ENCODE measurements around the gene JPH3.
"Not testable (repeated sequence)": the region's sequence is repeated elsewhere in the genome, so short reads cannot be mapped to it uniquely, and the experiment has no call there.

JPH3 gene

DNA sequence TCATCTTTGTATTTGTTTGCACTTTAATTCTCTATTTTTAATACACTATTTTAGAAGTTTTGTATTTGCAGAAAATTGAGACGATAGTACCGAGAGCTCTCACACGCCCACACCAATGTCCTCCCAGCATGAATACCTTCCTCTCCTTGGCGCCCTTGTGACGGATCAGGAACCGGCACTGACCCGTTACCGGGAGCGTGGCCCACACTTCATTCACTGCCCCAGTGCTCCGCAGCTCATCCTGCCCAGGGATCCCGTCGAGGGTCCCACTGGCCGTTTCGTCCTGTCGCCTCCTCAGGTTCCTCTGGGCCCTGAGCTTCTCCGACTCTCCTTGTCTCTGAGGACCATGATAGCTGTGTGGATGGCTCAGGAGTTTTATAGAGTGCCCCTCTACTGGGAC is 112.9 kb downstream of the JPH3 start:
- DNase-seq (ENCODE audit: low read depth in 2 of 2) = no peak

- no peak for DNase-seq (ENCODE audit: low read depth in 2 of 2)
Observed at GRCh38 chr16:87715658-87716057, 113.3 kb downstream of the JPH3 start.

- not testable (repeated sequence) for DNase-seq (ENCODE audit: low read depth in 2 of 2)
Observed at GRCh38 chr16:87718831-87719230, 116.5 kb downstream of the JPH3 start.

DNA sequence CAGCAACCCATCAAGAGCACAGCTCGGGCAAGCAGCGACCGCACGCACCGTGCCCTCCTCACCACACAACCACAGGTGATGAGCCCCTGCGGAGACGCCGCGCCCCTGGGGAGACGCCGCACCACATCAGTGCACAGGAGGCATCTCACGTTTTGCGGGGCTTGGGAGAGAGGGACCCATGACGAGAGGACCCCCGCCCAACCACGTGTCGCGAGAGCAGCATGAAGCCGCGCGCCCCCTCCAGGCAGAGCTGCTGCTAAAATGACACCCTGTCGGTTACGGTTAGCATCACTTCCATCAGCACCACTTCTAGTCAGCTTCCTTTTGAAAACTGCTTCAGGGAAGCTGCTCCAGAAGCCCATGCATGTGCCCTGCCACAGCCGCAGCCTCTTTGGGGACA is 118.1 kb downstream of the JPH3 start:
- DNase-seq (ENCODE audit: low read depth in 2 of 2) = no peak

- DNase-seq (ENCODE audit: low read depth in 2 of 2) = no peak
Observed at GRCh38 chr16:87721622-87722585, 119.6 kb downstream of the JPH3 start.

- DNase-seq (ENCODE audit: low read depth in 2 of 2) = no peak
Observed at GRCh38 chr16:87722590-87723225, 120.4 kb downstream of the JPH3 start.

DNA sequence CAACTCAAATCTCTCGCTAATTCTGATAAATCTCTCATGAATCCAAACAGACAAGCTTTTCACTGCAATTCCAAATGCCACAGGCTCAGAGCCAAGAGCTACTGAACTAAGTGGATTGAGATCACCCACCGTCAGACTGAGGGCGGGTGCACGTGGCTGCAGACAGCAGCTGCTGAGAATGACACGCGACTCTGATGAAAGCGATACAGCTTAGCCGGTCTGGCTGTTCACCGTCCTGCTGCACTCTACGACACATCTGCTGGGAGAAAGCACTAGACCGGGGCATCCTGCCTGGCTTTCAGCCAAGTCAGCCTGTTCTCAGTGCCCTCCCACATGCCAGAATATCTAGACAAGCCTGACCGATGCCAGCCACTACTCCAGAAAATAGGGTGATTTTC is 120.9 kb downstream of the JPH3 start:
- DNase-seq (ENCODE audit: low read depth in 2 of 2) = no peak

DNA sequence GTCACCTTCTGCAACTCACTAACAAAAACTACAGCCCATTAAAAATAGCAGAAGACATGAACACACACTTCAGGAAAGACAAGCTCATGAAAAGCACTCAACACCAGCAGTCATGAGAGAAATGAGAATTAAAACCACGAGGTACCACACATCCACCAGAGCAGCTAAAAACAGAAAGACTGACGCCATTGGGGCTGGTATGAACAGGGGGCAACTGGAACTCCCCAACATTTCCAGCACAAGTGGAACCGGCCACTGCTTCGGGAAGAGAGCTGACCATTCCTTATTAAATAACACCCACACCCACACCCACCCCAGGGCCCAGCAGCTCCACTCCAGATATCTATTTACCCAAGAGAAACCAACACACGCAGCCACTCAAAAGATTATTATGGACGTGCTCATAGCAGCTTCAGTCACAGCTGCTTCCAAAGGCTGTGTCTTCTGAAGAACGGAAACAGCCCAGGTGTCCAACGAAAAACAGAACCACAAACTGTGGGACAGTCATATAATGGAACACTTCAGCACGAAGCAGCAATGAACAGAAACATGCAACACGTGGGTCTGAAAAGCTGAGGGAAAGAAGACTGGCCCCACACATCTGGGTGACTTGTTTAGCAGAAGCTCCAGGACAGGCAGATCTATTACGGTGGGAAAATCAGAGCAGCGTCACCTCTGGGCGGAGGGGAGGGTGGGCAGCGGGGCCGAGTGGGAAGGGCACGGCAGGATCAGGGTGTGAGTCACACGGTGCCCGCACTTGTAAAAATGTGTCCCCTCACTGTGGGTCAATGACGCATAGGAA is 122.4 kb downstream of the JPH3 start:
- DNase-seq (ENCODE audit: low read depth in 2 of 2) = peak; percentile 24 to 31

- DNase-seq (ENCODE audit: low read depth in 2 of 2) = no peak
Observed at GRCh38 chr16:87725596-87726235, 123.4 kb downstream of the JPH3 start.

GRCh38 chr16:87726577-87726976 is 124.3 kb downstream of the JPH3 start:
- DNase-seq (ENCODE audit: low read depth in 2 of 2) = not testable (repeated sequence)

GRCh38 chr16:87727346-87727745 is 125.0 kb downstream of the JPH3 start:
- no peak for DNase-seq (ENCODE audit: low read depth in 2 of 2)

- no peak for DNase-seq (ENCODE audit: low read depth in 2 of 2)
Observed at GRCh38 chr16:87728026-87728425, 125.7 kb downstream of the JPH3 start.

DNA sequence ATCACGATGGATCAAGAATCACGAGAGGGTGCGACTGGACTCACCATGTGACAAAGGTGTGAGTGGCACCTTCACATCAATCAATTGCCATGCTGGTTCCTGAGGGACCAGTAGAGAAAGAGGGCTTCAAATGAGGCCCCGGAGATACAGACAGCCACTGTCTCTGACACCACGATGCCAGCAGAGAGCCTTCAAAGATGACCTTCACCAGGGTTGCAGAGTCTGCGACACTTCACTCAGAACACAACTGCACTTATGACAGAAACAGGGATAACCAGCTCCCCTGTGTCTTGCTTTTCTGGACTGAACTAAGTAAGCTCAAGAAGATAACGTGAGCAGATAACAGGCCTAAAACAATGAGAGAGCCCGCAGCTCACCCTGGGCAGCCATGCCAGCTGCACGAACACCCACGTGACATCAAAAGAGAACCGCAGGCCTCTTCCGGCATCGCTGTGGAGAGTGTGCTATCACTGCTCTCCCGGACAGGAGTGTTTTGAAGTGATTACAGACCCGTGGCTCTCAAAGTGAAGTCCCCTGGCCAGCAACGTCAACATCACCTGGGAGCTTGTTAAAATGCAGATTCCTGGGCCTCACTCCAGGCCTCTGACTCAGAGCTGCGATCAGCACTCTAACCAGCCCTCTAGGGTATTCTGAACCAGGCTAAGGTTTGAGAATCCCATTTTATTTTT is 127.1 kb downstream of the JPH3 start:
- DNase-seq (ENCODE audit: low read depth in 2 of 2) = no peak

GRCh38 chr16:87731607-87732006 is 129.3 kb downstream of the JPH3 start:
- no peak for DNase-seq (ENCODE audit: low read depth in 2 of 2)

DNA sequence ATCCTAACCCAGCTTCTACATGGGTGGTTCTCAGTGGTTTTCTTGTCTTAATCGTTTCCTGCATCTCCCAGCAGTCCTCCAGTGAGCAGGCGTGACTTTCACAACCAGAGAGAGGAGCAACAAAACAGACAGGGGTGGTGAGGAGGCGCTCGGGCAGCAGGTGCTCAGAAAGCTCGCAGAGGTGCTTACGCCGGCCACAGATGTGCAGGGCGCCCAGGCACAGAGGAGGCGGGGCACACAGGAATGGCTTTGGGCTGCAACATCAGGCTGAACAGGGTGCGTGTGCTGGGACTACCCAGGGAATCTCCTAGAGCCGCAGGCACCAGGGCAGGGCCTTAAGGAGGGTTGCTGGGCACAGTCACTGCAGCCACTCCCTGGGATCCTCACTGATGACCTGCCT is 130.9 kb downstream of the JPH3 start:
- DNase-seq (ENCODE audit: low read depth in 2 of 2) = no peak

DNA sequence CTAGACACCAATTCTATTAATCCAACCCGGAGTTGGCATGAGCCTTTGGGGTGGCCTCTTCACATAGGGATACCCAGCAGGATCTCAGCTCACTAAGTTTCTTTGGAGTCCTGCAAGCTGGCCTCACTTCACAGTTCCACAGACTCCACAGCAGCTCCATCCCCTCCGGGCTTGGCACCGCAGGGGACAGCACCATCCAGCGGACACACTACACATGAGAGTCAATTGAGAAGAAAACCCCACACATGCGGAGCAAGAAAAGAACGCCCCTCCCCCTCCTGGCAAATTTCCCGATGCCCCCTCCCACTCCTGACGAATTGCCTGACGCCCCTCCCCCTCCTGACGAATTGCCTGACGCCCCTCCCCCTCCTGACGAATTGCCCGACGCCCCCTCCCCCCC is 132.3 kb downstream of the JPH3 start:
- no peak for DNase-seq (ENCODE audit: low read depth in 2 of 2)

DNA sequence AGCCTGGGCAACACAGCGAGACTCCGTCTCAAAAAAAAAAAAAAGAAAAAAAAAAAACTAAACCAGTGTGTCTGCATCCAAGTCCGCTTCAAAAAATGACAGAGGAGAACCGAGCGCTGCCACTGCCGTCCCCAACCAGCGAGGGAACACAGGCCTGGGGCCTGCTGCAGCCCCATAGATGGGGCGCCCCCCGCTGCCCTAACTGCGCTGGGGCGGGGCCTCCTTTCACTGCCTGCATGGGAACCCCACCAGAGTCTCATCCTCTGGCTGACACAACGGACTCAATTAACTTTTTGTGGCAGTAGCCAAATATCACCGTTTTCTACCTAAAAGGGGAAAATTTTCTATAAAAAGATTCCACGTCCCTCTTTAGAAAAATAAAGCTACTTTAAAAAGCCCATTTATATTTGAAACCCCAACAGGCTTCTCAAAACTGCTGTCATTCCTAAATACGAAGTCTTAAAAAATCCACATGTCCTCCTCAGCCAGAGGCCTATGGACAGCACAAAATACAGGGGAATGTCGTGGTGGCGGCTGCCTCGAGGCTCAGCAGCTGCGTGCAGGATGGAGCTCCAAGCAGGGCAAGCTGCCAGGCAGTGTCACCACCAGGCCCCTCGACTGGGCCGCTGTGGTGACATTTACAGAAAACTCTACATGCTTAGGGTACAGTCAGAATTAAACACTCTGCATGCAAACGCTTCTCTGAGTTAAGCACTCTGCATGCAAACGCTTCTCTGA is 133.1 kb downstream of the JPH3 start:
- no peak for DNase-seq (ENCODE audit: low read depth in 2 of 2)

DNA sequence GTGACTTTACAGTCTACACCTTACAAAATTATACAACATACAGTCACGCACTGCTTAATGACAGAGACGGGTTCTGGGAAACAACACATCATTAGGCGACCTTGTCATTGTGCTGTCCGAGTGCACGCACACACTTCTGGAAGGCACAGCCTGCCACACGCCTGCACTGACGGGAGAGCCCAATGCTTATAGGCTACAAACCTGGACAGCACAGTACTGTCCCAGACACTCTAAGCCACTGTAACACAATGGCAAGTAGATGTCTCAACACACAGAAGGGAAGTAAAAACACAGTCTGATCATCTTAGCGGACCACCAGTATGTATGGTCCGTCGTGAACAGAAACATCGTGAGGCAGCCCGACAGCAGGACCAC is 133.7 kb downstream of the JPH3 start:
- DNase-seq (ENCODE audit: low read depth in 2 of 2) = no peak

- no peak for DNase-seq (ENCODE audit: low read depth in 2 of 2)
Observed at GRCh38 chr16:87739801-87740200, 137.5 kb downstream of the JPH3 start.

- DNase-seq (ENCODE audit: low read depth in 2 of 2) = no peak
Observed at GRCh38 chr16:87740441-87740840, 138.1 kb downstream of the JPH3 start.
